ENCODE measurements around the gene BAX. TPM values are rescaled to one million over a fixed set of nuclear protein-coding genes. Genes with fewer than 3 reads are reported as not detected.

BAX gene
- total and polyA plus RNA-seq, 2 donors (not counting 1 experiment from before 2014, with no cell fraction given), result 95.3 to 109 TPM

- peaks cover 15% of the 10 kb centered on the region for H4K20me1 ChIP-seq (ENCODE audit: control insufficient read depth, insufficient read depth, low read length, poor library complexity, severe bottlenecking)
- peak within 1 kb of the TSS; percentile 94 for H2AFZ ChIP-seq (ENCODE audit: insufficient read depth, low read depth, low read length, poor library complexity, severe bottlenecking)
- peak; percentile 91 for ATAC-seq (ENCODE audit: low read depth)
- Mint-ChIP-seq H3K4me1 (peaks cover 34% of the 10 kb centered on the region), H3K9me3 (ENCODE audit: insufficient read depth) (no peaks in the 10 kb centered on the region), H3K4me3 (peak within 1 kb of the TSS; percentile 94), H3K27ac (peak within 1 kb of the TSS; percentile 92), H3K27me3 (no peaks in the 10 kb centered on the region)
- peak; percentile 100 for DNase-seq
- H3K9me3 ChIP-seq (ENCODE audit: control extremely low read depth in 1 of 3, control insufficient read depth in 2 of 3, insufficient read depth in 1 of 3, low read length in 2 of 3), result no peaks in the 10 kb centered on the region
- under 1% methylated on average over 48 of the region's 56 CpGs for WGBS (ENCODE audit: insufficient coverage)
- no peaks in the 10 kb centered on the region for H3K27me3 ChIP-seq (replicated peaks in 1 of 4; ENCODE audit: control extremely low read depth in 1 of 4, control insufficient read depth in 3 of 4, insufficient read depth in 4 of 4, low read length in 3 of 4)
- H3K4me1 ChIP-seq (ENCODE audit: control insufficient read depth in 2 of 2, insufficient read depth in 2 of 2, low read length in 2 of 2), result peaks cover 15 to 27% of the 10 kb centered on the region in 2 donors
- H3K36me3 ChIP-seq (replicated peaks in 1 of 2; ENCODE audit: control extremely low read depth in 1 of 2, control insufficient read depth in 1 of 2, extremely low read depth in 1 of 2, insufficient read depth in 2 of 2, low read length in 1 of 2), result peaks cover 0 to 6% of the 10 kb centered on the region in 2 experiments
- POLR2A ChIA-PET, result interaction anchor here (0.6 to 1.4 kb wide), 16 partner anchors 10 to 1250 kb away, joined by 3 to 17 read pairs (median 5); partner anchors contain the start of genes BAX, CA11, FTL and HSD17B14
- peak within 1 kb of the TSS; percentile 61 to 94 (median 79) for H3K4me3 ChIP-seq (ENCODE audit: control extremely low read depth in 1 of 5, extremely low read depth in 1 of 5, insufficient read depth in 1 of 5, low read depth in 2 of 5, low read length in 4 of 5)
- CTCF ChIA-PET, result interaction anchor here (0.5 to 3.4 kb wide), 37 partner anchors 8 to 573 kb away, joined by 3 to 17 read pairs (median 4); partner anchors contain the start of genes DHDH, FTL, HSD17B14 and LIN7B
- no peak for TF ChIP-seq EZH2 (IDR thresholded peaks at IDR 0.05; ENCODE audit: borderline replicate concordance, insufficient read depth, low read depth, low read length, poor library complexity, severe bottlenecking)
- TF ChIP-seq, protein P1, sequence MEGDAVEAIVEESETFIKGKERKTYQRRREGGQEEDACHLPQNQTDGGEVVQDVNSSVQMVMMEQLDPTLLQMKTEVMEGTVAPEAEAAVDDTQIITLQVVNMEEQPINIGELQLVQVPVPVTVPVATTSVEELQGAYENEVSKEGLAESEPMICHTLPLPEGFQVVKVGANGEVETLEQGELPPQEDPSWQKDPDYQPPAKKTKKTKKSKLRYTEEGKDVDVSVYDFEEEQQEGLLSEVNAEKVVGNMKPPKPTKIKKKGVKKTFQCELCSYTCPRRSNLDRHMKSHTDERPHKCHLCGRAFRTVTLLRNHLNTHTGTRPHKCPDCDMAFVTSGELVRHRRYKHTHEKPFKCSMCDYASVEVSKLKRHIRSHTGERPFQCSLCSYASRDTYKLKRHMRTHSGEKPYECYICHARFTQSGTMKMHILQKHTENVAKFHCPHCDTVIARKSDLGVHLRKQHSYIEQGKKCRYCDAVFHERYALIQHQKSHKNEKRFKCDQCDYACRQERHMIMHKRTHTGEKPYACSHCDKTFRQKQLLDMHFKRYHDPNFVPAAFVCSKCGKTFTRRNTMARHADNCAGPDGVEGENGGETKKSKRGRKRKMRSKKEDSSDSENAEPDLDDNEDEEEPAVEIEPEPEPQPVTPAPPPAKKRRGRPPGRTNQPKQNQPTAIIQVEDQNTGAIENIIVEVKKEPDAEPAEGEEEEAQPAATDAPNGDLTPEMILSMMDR (IDR thresholded peaks at IDR 0.05), result peak; percentile 99
- intact Hi-C loops (cut with micrococcal nuclease), result loop anchor here (1.0 to 10.0 kb wide), 9 partner anchors 15 to 215 kb away; partner anchors contain the start of genes C19orf73, FTL, LIN7B and NUCB1
- peak within 1 kb of the TSS; percentile 94 for H3K9ac ChIP-seq (ENCODE audit: low read length)
- H3K79me2 ChIP-seq (ENCODE audit: control insufficient read depth, insufficient read depth, low read length), result peaks cover 69% of the 10 kb centered on the region
- peak within 1 kb of the TSS; percentile 77 to 89 for H3K27ac ChIP-seq (ENCODE audit: low read length in 2 of 2)
- peak within 1 kb of the TSS; percentile 99 for H3K4me2 ChIP-seq (replicated peaks; ENCODE audit: low read depth, low read length, poor library complexity, severe bottlenecking)
These were observed 38.7 kb downstream of the BAX start, which contains the start of the genes GYS1 and RUVBL2 for GRCh38 chr19:48993175-48994034. TSS of gene GYS1 (minus strand) at chr19:48993309. CDS start at chr19:48993112, 197 bp downstream. TSS of gene RUVBL2 (plus strand) at chr19:48993887. CDS start at chr19:48993912, 25 bp downstream.
